D341Med (cell line): ENCODE results near the gene EPB41L3.
A peak's percentile ranks its signal among the peaks of the same experiment; 100 is the strongest.
"Not testable (repeated sequence)": the region's sequence is repeated elsewhere in the genome, so short reads cannot be mapped to it uniquely, and the experiment has no call there.

ENCODE experiments used
- DNase-seq: peaks from one replicate; pipeline ENCODE4 v3.0.0; 2012; ENCODE audit warnings: low spot score

The EPB41L3 gene

DNA sequence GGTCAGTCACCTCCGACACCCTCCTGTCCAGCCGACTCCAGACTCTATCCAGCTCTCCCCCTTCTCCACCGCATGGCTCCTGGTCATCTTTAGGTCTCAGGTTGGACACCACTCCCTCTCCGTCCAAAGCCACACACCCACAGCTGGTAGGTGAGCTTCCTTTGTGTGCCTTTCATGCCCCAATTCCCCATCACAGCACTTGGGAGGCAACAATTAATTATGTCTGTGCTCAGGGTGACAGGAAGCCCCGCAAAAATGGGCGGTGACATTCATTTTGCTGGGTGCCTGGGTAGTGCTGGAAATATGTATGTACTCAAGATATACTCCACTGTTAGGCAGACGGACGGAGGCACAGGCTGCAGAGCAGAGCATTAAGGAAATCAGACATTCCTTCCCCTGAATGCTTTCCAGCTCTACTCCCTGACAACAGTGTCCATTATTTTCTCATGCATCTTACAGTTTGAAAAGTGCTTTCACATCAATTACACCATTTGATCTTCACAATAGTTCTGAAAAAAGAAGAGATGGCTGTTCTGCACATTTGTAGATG lies 13.1 kb downstream of the EPB41L3 start:
- DNase-seq, result no peak

DNA sequence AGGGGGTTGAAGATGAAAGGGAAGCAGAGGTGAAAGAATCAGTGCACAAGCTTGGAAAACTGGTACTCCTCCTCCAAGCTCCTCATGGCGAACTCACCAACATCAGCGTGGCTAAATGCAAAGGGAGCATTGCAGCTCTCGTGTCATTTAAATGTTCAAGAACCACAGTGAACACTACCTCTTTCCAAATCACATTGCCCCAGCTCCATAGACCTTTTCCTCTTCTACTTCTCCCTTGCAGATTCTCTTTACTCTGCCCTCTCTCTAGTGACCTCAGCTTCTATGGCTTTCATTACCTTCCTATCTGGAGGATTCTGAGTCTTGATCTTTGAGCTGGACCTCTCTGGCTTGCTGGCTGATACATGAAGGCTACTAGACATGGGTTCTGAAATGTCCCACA lies 14.3 kb downstream of the EPB41L3 start:
- DNase-seq, result no peak

DNA sequence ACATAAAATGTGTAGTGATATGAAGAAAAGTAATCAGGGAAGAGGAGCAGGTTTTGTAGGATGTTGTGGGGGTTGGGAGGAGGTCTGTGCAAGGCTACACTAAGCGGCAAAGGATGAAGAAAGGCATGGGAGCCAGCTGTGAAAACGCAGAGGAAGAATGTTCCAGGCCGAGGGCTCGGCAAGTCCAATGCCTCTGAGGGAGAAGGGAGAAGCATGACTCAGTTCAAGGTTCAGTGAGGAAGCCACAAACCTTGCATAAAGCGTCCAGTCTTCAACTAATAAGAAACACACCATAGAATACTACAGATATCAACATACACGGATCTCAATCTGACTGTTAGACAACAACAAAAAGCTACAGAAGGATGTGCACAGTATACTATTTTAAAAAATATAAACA lies 16.2 kb downstream of the EPB41L3 start:
- no peak for DNase-seq

GRCh38 chr18:5524660-5525059 lies 19.1 kb downstream of the EPB41L3 start:
- no peak for DNase-seq

DNA sequence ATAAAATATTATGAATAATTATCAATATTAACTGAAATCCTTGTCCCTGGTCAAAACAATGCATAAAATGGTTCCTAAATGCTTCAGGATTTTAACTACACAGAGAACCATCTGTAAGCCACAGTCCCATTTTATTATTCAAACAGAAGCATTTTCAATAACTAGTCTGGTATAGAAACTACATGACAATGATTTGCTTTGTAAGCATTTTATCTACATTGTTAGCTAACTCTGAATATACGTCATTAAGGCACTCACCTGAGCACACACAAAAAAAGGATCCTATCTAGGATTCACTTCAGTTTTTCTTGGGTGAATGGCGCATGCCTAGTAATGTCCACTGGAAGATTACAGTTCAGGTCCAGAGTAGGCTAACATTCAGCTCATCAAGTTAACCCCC lies 22.8 kb downstream of the EPB41L3 start:
- DNase-seq, result no peak

DNA sequence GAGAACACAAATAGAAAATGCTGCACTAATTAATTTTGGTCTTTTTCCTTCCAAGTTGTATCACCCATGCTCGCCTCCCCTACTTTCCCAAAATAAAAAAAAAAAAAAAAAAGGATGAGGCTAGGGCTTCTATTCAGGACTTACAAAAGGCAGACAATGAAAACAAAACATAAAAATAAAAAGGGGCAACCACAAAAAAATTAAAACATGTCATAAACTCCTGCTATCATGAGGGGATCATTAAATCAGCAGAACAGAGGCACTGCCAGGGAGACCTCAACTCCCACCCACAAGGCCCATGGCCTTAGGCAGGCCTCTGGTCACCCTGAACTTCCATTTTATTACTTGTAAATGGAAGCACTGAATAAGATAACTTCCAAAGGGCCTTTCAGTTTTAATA lies 23.3 kb downstream of the EPB41L3 start:
- DNase-seq, result no peak

DNA sequence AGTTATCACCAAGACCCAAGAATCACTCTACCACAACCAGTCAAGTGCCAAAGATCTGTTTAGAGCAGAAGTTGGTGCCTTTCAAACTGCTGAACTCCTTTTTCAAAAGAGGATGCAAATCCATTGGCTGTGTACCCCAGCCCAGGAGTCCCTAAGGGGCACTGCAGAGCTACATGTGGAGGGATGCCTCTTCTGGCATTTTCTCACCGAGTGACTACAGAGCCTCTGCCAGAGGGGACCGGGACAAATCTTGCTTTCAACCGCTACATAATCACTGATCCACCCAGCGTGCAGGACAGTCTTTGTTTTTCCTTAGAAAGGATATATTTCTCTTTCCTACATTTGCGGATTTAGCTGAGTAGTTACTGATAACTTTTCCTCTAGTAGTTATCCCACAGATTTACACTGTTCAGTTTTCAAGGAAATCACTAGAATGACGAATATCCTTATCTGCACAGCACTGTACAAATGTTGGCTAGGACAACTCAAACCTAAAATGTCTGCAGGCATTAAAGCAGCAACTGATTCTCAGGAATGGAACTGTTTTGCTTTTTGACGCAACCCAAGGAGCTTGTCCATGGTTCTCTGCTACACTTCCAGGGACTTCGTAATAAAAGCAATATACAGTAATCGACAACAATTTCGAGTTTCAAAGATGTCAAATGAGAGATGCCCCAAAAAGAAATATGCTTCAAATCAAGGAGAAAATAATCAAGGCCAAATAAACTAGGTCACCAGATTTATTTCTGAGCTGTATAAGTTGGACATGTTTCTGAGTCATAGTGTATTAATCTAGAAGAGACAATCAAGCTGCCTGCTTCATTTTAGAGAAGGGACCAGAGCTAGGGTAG lies 24.1 kb downstream of the EPB41L3 start:
- no peak for DNase-seq

- no peak for DNase-seq
These were observed 24.9 kb downstream of the EPB41L3 start for GRCh38 chr18:5518899-5519371.

- DNase-seq, result no peak
These were observed 25.5 kb downstream of the EPB41L3 start for GRCh38 chr18:5518179-5518770.

DNA sequence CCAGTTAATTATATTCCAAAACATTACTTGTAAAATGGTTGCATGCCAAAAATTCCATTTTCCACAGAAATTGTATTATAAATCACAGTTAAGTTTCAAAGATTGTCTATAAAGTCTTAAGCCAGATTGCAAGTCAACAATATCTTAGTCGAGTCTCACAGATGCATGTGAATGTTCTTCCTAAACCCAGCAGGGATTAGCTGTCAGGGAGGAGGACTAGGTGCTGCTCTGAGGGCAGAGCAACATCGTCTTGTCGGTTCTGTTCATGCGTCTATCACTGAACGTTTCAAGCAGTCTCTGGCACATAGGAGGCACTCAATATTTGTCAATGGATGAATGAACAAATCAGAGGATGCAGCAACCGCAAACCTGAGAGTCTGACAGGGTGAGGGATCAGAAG lies 27.0 kb downstream of the EPB41L3 start:
- DNase-seq, result no peak

DNA sequence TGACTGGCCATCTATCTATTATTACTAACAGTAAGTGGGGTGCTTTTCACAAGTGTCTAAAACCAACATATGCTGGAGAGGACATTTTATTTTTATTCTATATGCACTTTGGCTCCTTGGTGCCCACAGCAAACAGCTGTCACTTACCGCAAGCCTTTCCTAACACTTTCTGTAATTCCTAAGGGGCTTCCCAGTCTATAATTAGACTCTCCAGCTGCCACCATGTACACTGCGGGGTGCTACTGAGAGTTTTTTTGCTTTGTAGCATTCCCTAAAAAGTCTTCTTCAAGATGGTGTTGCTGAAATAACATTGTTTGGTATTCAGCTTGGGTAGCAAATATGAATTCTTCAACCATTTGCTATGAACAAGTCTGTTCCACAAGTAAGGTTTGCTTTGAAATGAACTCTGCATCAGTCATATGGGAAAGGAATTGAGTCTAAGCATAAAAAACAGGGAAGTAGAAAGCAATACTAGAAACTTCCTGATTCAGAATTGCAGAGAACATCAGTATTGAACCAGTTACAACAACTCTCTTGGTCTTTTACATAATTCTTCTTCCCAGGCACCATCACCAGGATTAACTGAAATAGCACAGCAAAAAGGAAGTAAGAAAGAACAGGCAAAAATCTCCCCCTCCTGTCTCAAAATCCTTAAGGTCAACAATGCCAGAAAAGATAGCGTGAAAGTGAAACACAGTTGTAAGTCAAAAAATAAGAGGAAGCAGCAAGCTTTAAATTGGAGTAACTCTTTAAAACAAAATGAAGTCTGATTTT lies 28.6 kb downstream of the EPB41L3 start:
- DNase-seq, result peak; percentile 69

GRCh38 chr18:5513947-5514346 lies 29.9 kb downstream of the EPB41L3 start:
- no peak for DNase-seq

GRCh38 chr18:5512176-5512575 lies 31.6 kb downstream of the EPB41L3 start:
- no peak for DNase-seq

DNA sequence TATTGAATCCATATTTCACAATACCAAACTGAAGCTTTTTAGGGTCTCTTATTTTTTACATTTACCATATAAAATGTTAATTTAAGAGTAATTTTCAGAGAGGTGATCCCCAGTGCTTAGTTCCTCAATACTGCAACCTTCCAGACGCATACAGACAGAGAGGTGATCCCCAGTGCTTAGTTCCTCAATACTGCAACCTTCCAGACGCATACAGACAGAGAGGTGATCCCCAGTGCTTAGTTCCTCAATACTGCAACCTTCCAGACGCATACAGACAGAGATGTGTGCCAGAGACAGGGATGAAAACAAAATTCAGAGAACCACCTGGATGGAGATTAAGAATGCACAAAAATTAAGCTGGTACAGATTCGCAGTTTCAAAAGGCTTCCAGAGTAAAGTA lies 32.3 kb downstream of the EPB41L3 start:
- DNase-seq, result not testable (repeated sequence)

DNA sequence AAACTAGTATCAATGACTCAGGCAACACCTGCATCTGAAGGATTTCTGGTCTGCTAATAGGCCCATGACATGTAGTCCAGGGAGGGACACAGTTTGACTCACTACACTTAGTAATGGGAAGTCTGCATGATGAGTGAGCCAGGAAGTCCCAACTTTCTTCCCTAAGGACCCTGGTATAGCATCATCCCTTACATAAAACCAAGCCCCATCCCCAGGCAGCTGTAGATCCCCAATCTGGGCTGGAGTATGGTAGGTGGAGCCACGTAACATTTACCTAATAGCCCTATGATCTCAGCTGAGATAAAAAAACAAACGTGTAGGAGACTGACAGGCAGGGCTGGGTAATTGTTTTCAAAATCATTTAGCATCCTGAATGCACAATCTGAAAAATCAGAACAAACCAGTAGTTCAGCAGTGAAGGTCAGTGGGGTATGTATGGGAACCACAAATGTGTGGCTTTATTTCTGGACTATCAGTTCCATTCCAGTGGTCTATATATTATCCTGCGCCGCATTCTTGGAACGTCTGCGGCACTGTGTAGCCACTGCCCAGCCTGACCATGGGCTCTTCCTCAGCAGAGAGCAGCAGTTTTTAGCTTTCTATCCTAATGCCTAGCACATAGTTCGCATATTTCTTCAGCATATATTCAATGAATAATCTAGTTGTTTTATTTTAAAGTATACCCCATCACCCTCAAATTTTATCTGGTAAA lies 33.5 kb downstream of the EPB41L3 start:
- DNase-seq, result no peak

GRCh38 chr18:5508821-5509220 lies 35.0 kb downstream of the EPB41L3 start:
- DNase-seq, result no peak

DNA sequence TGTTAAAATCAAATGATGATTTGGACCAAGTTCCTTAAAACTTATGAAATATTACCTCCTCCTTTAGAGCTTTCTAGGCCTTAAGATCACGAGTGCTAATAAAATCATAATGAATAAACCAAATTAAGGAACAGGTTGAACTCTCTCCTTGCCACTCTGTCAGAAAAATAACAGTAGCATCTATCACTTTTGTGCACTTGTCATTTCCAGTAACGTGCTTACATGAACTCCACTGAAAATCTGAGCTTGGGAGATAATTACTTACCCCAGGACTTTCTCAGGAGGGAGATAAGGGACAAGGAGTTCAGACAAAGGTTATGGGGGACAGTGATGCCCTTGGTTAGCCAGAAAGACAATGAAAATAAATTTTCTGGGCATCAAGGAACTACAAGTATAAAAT lies 36.0 kb downstream of the EPB41L3 start:
- no peak for DNase-seq

DNA sequence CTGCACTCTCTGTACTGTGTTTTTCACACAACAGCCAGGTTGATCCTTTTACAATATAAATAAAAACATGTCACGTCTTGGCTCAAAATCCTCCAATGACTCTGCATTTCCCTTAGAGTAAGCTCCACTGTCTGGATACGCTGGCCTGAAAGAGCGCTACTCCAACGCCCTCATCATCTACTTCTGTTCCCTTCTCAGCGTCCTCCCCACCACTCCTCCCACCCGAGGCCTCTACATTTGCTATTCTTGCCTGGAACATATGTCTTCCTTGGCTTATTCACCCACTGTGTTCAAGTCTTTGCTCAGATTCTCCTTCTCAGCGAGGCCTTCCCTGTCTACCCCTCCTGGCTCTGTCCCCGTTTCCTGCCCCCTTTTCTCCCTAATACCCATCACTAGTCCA lies 37.6 kb downstream of the EPB41L3 start:
- DNase-seq, result no peak

DNA sequence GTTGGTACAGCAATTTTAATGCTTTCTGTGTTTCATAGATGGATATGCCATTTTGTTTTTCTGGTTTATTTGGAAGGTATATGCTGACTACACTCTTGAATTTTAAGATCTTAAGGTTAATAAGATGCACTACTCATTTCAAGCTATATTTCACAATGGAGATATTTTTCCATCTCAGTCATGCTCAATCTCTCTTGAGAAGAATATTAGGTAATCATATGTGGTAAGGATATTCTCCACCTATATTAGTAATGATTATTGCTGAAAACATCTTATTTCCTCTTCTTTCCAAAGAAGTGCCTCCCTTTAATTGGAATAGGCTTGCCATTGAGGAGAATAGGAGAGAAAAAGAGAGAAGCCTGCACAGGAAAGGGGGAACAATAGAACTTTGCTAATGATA lies 40.1 kb downstream of the EPB41L3 start:
- DNase-seq, result no peak

DNA sequence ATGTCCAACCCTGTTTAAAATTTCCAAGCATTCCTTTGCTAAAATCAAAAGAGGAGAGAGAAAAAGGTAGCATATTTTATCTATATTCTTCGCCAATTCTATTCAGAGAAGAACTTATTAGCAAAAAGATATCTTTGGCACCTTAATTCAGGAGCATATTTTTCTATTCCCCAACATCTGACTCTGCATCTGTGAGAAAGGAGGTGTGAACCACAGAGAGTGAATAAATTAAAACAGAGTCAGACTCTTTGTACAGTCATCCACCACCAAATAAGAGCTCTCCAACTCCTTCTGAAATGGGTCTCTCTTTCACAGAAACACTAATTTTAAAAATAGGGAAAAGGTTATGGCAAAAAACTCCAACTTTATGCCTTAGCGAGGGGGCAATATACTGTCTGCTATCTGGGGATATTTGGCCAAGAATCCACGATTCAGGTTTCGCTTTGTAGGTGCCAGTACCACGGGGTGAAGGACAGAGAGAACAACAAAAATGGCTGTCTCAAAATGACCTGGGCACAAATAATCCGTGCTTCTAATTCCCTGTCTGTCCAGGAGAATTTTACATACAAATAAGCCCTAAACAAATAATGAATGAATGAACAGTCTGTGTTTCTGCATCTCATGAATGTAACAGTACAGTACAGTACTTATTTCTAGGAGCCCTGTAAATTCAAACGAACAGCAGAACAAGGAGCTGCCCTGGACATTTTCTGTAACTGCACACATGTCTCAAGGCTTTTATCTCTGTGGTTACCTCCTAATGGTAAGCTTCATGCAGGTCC lies 43.4 kb downstream of the EPB41L3 start:
- DNase-seq, result no peak

DNA sequence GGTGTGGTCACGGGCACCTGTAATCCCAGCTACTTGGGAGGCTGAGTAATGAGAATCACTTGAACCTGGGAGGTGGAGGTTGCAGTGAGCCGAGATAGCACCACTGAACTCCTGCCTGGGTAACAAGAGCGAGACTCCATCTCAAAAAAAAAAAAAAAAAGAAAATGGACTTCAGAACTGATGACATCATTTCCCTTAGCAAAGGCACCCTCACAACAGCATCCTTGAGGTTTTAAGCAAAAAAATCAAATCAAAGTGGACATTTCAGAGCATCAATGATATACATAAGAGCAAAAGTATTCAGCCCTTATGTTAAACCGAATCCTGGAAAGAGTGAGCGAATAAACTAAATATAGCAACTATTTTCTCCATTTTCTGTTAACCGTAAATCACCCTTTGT lies 45.3 kb downstream of the EPB41L3 start:
- no peak for DNase-seq
